Stimulated activated CD8-positive, alpha-beta memory T cell treated with anti-CD3 and anti-CD28 coated beads, Interleukin-15, amount 100 ng/mL, for 1 hour (primary cell): Measurements from ENCODE around the gene SBF2.

ENCODE experiments used
- DNase-seq: peaks from one replicate; pipeline ENCODE4 v3.0.0-alpha.2; 2020; ENCODE audit warnings: low read depth

SBF2 gene

DNA sequence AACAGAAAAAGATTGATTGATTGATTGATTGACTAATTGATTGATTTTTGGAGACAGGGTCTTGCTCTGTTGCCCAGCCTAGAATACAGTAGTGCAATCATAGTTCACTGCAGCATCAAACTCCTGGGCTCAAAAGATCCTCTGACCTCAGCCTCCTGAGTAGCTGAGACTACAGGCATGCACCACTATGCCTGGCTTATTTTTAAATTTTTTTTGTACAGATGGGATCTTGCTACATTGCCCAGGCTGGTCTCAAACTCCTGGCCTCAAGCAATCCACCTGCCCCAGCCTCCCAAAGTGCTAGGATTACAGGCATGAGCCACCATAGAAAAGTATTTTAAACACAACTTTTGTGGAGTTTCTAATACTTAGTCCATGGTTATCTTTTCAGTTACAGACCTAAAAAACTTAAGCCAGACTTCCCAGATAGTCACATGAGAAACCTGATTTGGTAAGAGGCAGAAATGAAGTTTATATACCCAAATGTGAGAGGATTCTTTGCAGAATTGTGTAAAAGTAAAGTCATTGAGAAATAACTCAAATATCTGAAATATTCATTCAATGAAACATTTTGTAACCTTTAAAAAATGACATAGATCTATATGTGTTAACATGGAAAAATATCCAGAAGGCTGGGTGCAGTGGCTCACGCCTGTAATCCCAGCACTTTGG, 443.7 kb downstream of the SBF2 start:
- DNase-seq, result no peak

DNA sequence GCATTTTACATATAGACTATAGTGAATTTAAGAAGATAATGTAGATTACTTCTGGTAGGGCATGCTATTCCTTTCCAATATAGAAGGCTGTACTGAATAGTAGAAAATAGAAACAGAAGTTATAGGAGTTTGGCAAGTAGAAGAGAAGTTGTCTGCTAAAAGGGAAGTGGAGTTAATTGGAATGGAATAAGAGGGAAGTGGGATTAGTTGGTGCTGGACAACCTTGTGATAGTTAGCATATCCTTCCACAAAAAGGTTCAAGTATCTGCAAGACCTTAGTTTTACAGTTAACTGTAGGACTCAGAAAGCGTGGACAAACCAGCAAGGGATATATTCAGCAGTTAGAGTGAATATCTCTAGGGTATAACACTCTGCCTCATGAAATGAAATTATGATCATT, 444.6 kb downstream of the SBF2 start:
- no peak for DNase-seq

DNA sequence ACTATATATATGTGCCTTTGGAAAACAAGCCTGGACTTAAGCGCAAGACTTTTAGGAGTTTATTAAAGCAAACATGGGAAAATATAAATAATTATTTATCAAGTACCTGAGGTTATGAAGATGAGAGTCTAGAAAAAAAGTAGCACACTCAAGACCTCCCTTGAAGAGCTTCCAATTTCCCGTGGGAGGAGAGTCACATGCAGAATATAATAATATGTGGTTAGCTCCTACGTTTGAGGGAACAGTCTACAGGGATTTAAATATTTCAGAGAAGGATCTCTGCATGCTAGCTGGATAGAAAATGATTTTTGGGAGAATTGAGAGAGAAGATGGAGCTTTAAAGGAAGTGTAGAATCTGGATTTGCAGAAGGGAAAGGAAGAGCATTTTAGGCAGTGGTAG, 446.4 kb downstream of the SBF2 start:
- no peak for DNase-seq

GRCh38 chr11:9842923-9843322, 451.1 kb downstream of the SBF2 start:
- no peak for DNase-seq

- no peak for DNase-seq
Measured at GRCh38 chr11:9840460-9841004, 453.5 kb downstream of the SBF2 start.

DNA sequence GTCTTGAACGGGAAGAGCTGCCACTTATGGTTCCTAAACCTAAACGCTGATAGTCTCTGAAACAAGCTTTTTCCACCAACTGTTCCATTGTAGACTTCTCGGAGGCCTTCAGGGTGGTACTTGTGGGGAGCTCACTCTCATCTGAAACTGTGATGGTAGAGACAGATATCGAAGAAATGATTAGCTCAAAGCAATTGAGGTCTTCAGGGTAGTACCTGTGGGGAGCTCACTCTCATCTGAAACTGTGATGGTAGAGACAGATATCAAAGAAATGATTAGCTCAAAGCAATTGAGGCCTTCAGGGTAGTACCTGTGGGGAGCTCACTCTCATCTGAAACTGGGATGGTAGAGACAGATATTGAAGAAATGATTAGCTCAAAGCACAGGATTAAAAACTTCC, 454.5 kb downstream of the SBF2 start:
- no peak for DNase-seq

- no peak for DNase-seq
Measured at GRCh38 chr11:9838961-9839360, 455.1 kb downstream of the SBF2 start.

- DNase-seq, result no peak
Measured at GRCh38 chr11:9838229-9838628, 455.8 kb downstream of the SBF2 start.

- DNase-seq, result no peak
Measured at GRCh38 chr11:9834291-9834690, 459.7 kb downstream of the SBF2 start.

DNA sequence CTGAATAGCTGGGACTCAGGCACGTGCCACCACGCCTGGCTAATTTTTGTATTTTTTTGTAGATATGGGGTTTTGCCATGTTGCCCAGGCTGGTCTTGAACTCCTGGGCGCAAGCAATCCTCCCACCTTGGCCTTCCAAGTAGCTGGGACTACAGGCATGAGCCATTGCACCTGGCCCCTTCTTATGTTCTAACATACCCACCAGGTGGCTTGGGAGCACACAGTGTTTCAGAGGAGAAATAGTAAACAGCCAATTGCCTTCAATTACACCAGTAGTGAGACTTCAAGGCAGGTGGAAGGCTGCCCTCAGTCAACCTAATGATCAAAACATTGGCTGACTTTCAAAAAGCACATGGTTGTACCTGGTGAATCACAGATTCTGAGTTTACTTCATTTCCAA, 462.9 kb downstream of the SBF2 start:
- DNase-seq, result no peak

GRCh38 chr11:9827708-9828107, 466.3 kb downstream of the SBF2 start:
- DNase-seq, result no peak

DNA sequence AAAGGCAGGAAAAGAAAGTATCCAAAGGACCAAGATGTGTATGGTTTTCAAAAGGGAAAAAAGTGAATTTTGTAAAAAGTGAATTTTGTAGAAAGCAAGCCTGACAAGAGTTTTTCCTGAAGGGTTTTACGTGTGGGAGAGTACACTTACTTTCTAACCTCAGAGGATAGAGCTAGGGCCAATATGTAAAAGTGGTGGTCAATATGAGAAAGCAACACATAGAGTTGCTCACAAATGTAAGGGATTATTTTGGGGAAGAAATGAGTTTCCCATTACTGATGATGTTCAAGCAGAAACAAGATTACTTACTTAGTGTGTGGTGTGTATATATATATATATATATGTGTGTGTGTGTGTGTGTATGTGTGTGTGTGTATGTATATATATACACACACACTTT, 467.6 kb downstream of the SBF2 start:
- no peak for DNase-seq

- DNase-seq, result no peak
Measured at GRCh38 chr11:9825895-9826294, 468.1 kb downstream of the SBF2 start.

GRCh38 chr11:9825315-9825714, 468.7 kb downstream of the SBF2 start:
- no peak for DNase-seq

- no peak for DNase-seq
Measured at GRCh38 chr11:9823887-9824385, 470.1 kb downstream of the SBF2 start.

DNA sequence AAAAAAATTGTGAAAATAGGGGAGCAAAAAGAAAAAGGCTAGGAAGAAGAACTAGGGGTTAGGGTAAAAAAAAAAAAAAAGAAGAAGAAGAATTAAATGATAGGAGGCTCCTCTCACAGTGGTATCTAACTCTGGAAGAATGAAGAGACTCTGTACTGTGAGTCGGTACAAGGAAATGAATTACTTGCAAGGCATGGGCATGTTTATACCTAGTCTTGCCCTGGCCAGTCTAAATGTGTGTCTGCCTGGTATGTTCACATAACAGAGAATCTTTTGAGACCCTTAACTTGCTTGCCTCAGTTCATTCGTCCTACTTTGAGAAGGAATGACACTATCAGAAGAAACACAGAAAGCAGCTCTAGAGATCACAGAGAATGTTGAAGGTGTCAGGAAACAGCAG, 470.6 kb downstream of the SBF2 start:
- no peak for DNase-seq

DNA sequence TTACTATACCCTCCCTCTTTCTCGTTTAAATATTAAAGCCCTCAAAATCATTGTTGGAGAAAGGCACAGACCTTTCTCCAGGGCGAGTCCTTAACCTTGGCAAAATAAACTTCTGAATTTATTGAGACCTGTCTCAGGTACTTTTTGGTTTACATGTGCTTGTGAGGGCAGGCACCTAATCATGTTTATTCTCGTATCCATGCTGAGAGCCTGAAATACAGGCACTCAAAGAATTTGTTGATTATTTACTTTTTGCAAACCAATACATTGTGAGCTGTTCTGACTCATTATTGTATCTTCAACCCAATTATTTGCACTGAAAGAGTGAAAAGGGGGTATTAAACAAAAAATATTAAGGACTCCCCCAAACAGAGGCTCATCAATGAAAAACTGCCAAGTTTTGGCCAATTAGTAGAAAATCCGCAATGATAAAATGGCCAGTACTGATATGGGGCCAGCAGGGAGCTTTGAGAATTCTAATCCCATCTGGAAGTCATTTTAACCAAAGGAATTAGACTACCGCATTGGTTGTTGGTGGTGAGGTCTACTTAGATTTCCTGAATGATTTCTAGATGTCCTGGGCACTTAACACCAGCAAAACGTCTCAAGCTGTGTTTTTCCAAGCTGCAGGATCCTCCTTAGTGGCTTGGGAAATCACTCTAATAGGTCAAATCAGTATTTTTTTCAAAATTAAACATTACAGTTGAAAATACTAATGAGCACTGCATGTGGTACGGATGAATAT, 472.8 kb downstream of the SBF2 start:
- no peak for DNase-seq

- DNase-seq, result no peak
Measured at GRCh38 chr11:9820260-9820659, 473.8 kb downstream of the SBF2 start.

- no peak for DNase-seq
Measured at GRCh38 chr11:9817191-9817590, 476.8 kb downstream of the SBF2 start.

DNA sequence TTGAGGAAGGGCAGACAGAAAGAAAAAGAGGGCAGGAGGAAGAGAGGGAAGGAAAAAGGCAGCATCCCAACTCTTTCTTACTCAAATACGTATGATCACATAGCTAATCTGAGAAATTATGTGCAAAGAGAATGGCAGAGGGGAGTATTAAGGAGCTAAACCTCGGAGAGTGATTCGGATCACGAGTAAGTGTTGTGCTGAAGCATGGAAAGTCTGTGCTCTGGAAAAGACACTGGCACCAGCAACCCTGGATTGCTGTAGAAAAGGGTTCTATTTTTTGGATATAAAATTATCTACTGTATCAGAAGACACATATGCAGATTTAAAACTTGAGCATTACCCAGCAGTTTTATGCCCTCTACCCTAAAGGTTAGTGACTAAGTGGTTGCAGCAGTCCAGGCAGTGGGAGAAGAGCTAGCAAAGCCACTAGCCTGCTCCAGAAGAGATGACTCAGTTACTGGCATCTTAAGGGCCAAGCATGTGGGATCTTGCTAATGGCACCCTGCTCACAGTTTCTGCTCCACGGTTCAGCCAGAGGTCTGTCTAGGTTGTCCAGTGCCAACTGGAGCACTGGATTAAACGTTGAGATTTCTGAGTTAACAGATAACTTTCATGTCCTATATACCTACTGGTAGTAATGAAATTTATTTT, 478.4 kb downstream of the SBF2 start:
- no peak for DNase-seq

- no peak for DNase-seq
Measured at GRCh38 chr11:9814108-9814507, 479.9 kb downstream of the SBF2 start.

- DNase-seq, result no peak
Measured at GRCh38 chr11:9808943-9809342, 485.1 kb downstream of the SBF2 start.
